ENCODE results near the gene GALNT10.

GRCh38 chr5:154405078-154405792, 214.7 kb downstream of the GALNT10 start:
- TF ChIP-seq CTCF (IDR thresholded peaks at IDR 0.05) (peak in 1 of 3 donors; percentile 77), POLR2A (IDR thresholded peaks at IDR 0.05) (no peak)

Measured in lower leg skin (tissue), 3 donors.